Measurements from ENCODE around the gene ARAP1.

ARAP1 gene

DNA sequence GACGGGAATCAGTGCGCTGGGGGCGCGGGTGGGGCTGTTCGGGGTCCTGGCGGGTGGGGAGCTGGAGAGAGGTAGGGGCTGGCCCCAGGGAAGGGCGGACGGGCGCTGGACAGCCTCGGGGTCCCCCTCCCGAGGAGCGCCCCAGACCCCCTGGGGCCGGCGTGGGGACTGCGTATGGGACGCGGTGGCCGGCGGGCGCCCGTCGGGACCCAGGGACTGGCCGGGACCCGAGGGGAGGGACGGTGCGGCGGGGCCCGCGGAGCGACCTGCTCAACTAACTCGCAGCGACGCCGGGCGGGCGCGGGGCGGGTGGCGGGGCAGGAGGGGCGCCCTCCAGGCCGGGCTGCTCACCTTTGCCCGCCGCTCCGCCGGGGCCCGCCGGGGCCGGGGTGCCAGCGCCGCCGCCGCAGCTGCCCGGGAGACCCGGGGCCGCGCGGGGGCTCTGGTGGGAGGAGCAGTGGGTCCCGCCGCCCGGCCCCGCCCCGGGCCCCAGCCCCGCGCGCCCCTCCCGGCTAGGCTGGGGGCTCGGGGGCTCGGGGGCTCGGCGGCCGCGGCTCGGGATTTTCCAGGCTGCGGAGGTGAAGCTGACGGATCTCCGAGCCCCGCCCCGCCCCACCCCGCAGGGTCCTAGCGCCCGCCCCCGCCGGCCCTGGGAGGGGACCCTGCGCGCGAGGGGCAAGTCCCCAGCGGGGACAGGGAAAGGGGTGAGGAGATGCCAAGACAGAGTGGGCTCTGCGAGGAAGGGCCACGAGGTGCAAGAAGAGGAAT, 29.3 kb upstream of the ARAP1 start:
- no peak for TF ChIP-seq POLR2A (IDR thresholded peaks at IDR 0.05; ENCODE audit: extremely low read depth, insufficient read length)
- no peak for TF ChIP-seq CTCF (IDR thresholded peaks at IDR 0.05; ENCODE audit: low read depth, low read length)
- no peak for TF ChIP-seq MYC (IDR thresholded peaks at IDR 0.05; ENCODE audit: low read depth, low read length)
- peak; percentile 47 for DNase-seq (ENCODE audit: low read depth)
- H3K4me3 ChIP-seq (ENCODE audit: low read depth, low read length) = no peak overlapping the region

DNA sequence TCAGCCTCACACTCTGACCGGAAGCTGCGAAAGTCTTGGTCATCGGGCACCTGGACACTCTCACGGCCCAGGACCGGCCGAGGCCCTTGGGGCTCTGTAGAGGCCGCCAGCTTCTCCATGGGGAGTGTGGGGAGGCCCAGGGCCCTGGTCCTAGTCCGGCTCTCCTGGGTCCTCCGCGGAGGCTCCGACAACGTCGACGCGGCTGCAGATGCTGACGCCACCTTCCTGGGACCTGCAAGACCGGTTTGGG, 28.8 kb upstream of the ARAP1 start:
- TF ChIP-seq, protein P1, sequence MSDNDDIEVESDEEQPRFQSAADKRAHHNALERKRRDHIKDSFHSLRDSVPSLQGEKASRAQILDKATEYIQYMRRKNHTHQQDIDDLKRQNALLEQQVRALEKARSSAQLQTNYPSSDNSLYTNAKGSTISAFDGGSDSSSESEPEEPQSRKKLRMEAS (IDR thresholded peaks at IDR 0.05; ENCODE audit: low read depth, low read length) = no peak
- no peak for TF ChIP-seq POLR2A (IDR thresholded peaks at IDR 0.05; ENCODE audit: extremely low read depth, insufficient read length)
- TF ChIP-seq MYC (IDR thresholded peaks at IDR 0.05; ENCODE audit: low read depth, low read length) = no peak
- no peak for TF ChIP-seq CTCF (IDR thresholded peaks at IDR 0.05; ENCODE audit: low read depth, low read length)
- no peak overlapping the region for H3K4me3 ChIP-seq (ENCODE audit: low read depth, low read length)
- DNase-seq (ENCODE audit: low read depth) = no peak

- no peak for DNase-seq (ENCODE audit: low read depth)
- TF ChIP-seq, protein P1 (IDR thresholded peaks at IDR 0.05; ENCODE audit: low read depth, low read length) = no peak
- TF ChIP-seq CTCF (IDR thresholded peaks at IDR 0.05; ENCODE audit: low read depth, low read length) (no peak), MYC (IDR thresholded peaks at IDR 0.05; ENCODE audit: low read depth, low read length) (no peak), POLR2A (IDR thresholded peaks at IDR 0.05; ENCODE audit: extremely low read depth, insufficient read length) (no peak)
- no peak overlapping the region for H3K4me3 ChIP-seq (ENCODE audit: low read depth, low read length)
Observed at GRCh38 chr11:72780296-72781062, 28.3 kb upstream of the ARAP1 start.

DNA sequence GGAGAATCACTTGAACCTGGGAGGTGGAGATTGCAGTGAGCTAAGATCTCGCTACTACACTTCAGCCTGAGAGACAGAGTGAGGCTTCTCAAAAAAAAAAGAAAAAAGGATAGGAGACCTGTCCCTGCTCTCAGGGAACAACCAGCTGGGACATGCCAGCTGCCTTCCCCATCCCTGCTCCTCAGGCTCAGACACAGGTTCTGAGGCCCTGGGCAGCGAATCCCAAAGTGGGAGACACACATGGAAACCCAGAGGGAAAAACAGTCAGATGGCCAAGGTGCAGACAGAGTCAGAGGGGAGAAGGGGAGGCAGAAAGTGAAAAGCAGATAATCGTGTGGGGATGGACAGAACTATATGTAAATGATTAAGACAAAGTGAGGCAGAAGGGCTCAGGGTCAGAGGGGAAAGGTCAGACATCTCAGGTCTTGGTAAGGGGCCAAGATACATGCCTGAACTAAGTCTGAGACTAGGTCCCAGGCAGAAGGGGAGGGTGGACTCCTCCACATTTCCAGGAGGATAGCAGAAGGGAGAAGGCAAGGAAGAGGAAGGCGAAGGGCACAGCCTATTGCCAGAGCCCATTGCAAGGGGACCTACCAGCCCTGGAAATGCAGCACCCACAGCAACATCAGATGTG, 27.4 kb upstream of the ARAP1 start:
- H3K4me3 ChIP-seq (ENCODE audit: low read depth, low read length) = no peak overlapping the region
- no peak for DNase-seq (ENCODE audit: low read depth)
- TF ChIP-seq, protein P1 (IDR thresholded peaks at IDR 0.05; ENCODE audit: low read depth, low read length) = no peak
- TF ChIP-seq POLR2A (IDR thresholded peaks at IDR 0.05; ENCODE audit: extremely low read depth, insufficient read length) = no peak
- no peak for TF ChIP-seq MYC (IDR thresholded peaks at IDR 0.05; ENCODE audit: low read depth, low read length)
- no peak for TF ChIP-seq CTCF (IDR thresholded peaks at IDR 0.05; ENCODE audit: low read depth, low read length)

DNA sequence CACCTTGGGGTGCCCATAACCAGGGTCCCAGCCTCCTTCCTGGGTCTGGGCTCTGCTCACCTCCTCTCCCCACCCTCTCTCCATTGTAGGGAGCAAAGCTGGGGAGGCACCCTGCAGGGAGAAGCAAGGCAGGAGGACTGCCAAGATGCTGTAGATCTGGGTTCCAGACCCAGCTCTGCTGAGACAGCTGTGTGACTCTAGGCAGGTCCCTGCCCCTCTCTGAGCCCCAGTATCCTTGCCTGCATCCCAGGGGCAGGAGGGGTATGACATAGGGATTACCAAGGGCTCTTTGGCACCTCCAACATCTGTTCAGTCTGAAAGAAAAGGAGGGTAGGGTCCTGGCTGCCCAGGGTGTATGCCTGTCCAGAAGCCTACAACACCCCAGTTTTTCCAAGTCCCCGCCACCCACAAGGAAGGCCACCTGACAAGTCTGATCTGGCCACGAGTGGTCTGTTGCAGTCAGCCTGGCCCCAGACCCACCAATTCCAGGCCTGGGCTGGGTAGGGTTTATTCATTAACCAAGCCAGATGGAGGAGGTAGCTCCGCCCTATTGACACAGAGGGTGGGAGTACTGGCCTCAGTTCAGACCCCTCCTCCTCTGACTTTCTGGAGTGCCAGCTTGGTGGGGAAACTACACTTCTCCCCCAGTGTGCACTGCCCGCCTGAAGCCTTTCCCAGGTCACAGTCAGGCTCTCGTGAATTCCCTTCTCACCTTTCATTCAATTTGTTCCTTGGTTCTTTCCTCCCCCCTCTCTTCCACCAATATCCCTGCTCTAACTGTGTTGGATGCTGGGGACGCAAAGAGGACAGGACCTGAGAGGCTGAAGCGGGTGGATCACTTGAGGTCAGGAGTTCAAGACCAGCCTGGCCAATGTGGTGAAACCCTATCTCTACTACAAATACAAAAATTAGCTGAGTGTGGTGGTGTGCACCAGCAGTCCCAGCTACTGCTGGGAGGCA, 26.6 kb upstream of the ARAP1 start:
- H3K4me3 ChIP-seq (ENCODE audit: low read depth, low read length) = no peak overlapping the region
- TF ChIP-seq POLR2A (IDR thresholded peaks at IDR 0.05; ENCODE audit: extremely low read depth, insufficient read length) (no peak), CTCF (IDR thresholded peaks at IDR 0.05; ENCODE audit: low read depth, low read length) (no peak), MYC (IDR thresholded peaks at IDR 0.05; ENCODE audit: low read depth, low read length) (no peak)
- TF ChIP-seq, protein P1 (IDR thresholded peaks at IDR 0.05; ENCODE audit: low read depth, low read length) = no peak

More for the DNA sequence above, 26.6 kb upstream of the ARAP1 start:
- DNase-seq (ENCODE audit: low read depth) = no peak
